Left cardiac atrium (tissue), 4 donors: ENCODE measurements around the gene DUSP6. TPM values are rescaled to one million over a fixed set of nuclear protein-coding genes. Genes with fewer than 3 reads are reported as not detected.
"Not testable (repeated sequence)": the region's sequence is repeated elsewhere in the genome, so short reads cannot be mapped to it uniquely, and the experiment has no call there.

ENCODE experiments used
- ATAC-seq, 2 donors: fragments of 200-7000 bp; cut with Tn5 transposase; one replicate each; pipeline ENCODE4 v1.9.1; 2020; ENCODE audit warnings: mild to moderate bottlenecking in 2 of 2, moderate library complexity in 2 of 2
- DNase-seq: peaks from one replicate; pipeline ENCODE4 v3.0.0-alpha.2; 2020
- intact Hi-C, 2 donors: fragments of 100-400 bp; cut with DNase I; formaldehyde crosslinking; loops; one replicate each; pipeline versions ENCODE4 v1.14.1 to v1.15.1; 2022 to 2023
- total RNA-seq, 2 donors: library from RNA; stranded (reverse); fragmentation: NEBNext Ultra II Directional; extraction: Animal tissue kit (Norgen Biotek cat#: 25700); gene quantifications; one replicate each; pipeline ENCODE4 v1.2.1, GENCODE V29; 2021
- donor health status: DM: no; HTN: yes; CAD: no.
- donor health status: DM: no; HTN: yes; CAD: no; lungs with severe emphysema.
- donor health status: DM: yes; HTN: yes; CAD: no.
- donor health status: Dilated cardiomyopathy.

Gene DUSP6
- total RNA-seq, 2 donors from 2014 or later = 47.8 to 53.2 TPM

DNA sequence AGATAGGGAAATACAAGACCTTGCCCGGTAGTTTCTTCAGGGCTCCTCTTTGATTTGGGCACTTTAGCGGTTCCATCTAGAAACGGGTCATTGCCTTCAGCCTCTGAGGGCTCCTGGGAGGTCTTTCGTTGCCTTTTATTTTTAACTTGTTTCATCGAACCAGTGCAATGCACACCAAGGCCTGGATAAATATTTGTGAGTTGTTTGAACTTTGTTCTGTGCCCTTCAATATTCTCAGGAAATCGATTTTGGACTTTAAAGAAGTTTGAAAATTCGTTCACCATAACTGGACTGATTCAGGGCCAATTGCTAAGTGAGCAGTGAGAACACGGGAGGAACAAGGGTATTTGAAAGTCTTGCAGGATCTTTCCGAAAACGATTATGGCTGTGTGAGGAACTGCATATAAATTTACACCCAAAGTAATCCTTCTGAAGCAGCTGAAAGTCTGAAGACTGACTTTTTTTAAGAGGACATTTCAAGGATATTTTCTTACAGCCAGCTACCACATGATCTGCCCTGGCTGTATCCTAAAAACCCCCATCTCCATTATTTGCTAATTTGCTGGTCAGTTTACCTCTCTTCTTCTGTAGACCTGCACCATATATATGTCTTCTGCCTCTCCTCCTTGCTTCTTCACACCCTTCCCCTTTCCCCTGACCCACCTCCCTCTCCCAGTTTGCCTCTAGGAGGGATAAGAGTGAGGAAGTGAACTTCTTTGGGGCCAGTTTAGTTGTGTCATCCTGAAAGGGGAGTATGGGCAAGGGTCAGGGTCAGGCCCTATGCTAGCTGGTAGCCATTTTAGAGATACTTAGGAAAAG lies 8.0 kb downstream of the DUSP6 start:
- ATAC-seq = no peak
- DNase-seq = no peak
- intact Hi-C loops = loop anchor here in 1 of 2 donors (10.0 kb wide), 1 partner anchor 179 kb away; no protein-coding TSS in a partner anchor

- DNase-seq = peak; percentile 73
- intact Hi-C loops = loop anchor here in 1 of 2 donors (10.0 kb wide), 1 partner anchor 178 kb away; no protein-coding TSS in a partner anchor
- peak; percentile 4 to 63 for ATAC-seq
Observed at GRCh38 chr12:89343127-89343526, 9.2 kb downstream of the DUSP6 start.

DNA sequence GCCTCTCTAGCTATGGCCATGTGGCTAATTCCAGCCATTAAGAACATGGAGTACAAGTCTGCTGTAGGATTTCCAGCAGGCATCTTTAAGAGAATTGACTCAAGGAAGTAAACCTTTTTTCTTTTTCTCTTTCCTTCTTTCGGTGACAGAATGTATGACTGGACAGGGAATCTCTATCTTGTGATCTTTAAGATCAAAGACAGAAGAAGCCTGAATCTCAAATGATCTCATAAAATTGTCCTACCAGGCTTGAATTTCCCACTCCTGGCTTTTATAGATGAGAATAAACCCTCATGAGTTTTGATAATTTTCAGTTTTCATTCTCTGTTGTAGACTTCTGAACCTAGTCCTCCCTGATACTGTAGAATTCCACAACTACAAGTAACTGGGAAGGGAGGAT lies 11.4 kb downstream of the DUSP6 start:
- DNase-seq (no peak), ATAC-seq (no peak)
- intact Hi-C loops = loop anchor here in 1 of 2 donors (10.0 kb wide), 1 partner anchor 176 kb away; no protein-coding TSS in a partner anchor

- ATAC-seq = no peak
- intact Hi-C loops = no loop called here
- no peak for DNase-seq
Observed at GRCh38 chr12:89339526-89339925, 12.8 kb downstream of the DUSP6 start.

GRCh38 chr12:89337136-89337535 lies 15.2 kb downstream of the DUSP6 start:
- intact Hi-C loops, ATAC-seq, DNase-seq: not testable (repeated sequence)

- DNase-seq = no peak
- ATAC-seq = peak in 1 of 2 donors; percentile 28
- intact Hi-C loops = no loop called here
Observed at GRCh38 chr12:89335452-89336244, 16.7 kb downstream of the DUSP6 start.

GRCh38 chr12:89334548-89335169 lies 17.6 kb downstream of the DUSP6 start:
- intact Hi-C loops = no loop called here
- DNase-seq (no peak), ATAC-seq (peak in 1 of 2 donors; percentile 61)

DNA sequence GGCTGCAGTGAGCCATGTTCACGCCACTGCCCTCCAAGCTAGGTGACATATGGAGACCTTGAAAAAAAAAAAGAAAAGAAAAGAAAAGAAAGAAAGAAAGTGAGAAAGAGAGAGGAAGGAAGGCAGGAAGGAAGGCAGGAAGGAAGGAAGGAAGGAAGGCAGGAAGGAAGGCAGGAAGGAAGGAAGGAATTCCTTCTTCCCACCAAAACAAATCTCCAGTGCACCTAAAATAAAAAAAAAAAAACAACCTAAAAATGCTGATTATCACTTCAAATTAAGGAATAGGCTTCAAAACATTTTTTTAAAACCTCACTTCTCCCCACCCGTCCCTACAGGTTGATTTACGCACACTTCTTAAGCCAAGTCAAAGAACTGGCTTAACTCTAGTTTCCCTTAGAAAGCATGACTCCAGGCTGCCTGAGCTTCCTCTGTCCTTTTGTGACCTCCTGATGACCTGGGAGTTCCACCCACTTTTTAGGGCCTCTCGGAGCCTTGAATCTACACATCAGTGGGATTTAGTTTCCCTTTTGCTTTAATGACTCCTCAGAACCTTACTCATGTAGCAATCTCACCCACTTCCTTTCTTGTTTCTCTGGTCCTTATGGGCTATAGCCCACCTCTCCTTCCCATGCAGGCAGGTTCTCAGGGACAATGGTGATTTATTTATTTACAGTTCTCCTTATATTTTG lies 18.6 kb downstream of the DUSP6 start:
- ATAC-seq (peak in 1 of 2 donors; percentile 69), DNase-seq (no peak)
- intact Hi-C loops = no loop called here

GRCh38 chr12:89328151-89329030 lies 23.9 kb downstream of the DUSP6 start:
- peak; percentile 40 to 62 for ATAC-seq
- no peak for DNase-seq
- intact Hi-C loops = no loop called here

DNA sequence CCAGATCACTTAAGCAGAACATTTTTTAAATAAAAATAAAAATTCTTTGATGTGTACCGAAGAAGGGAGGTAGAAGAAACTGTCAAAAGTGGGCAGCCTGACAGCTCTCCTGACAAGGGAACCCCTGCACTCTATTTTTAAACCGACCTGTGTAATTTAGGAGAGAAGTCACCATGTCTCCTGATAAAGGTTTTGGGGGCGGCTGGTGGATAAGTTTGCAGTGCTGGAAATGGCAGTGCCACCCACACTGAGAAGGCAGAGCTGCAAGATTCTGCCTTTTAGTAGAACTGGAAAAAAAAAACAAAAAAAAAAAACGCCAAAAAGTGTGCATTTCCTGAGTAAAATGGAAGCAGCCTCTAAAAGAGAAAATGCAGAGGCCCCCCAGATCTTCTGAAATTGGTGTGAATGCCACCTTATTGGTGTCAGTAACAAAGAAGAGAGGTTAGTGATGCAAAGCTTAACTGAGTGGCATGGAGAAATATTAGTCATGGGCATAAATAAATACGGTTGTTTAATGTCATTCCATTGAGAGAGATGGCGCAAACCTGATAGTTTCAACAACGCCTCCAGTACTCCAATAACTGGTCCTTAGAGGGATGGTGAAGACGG lies 24.7 kb downstream of the DUSP6 start:
- ATAC-seq (no peak), DNase-seq (no peak)
- intact Hi-C loops = no loop called here

GRCh38 chr12:89326239-89327040 lies 25.9 kb downstream of the DUSP6 start:
- intact Hi-C loops = no loop called here
- DNase-seq = no peak
- peak; percentile 42 to 74 for ATAC-seq

GRCh38 chr12:89325495-89325894 lies 26.8 kb downstream of the DUSP6 start:
- DNase-seq (no peak), ATAC-seq (no peak)
- intact Hi-C loops = no loop called here

GRCh38 chr12:89324437-89324836 lies 27.9 kb downstream of the DUSP6 start:
- DNase-seq = no peak
- ATAC-seq = no peak
- intact Hi-C loops = no loop called here

GRCh38 chr12:89323568-89324218 lies 28.6 kb downstream of the DUSP6 start:
- DNase-seq = no peak
- ATAC-seq = no peak
- intact Hi-C loops = no loop called here

DNA sequence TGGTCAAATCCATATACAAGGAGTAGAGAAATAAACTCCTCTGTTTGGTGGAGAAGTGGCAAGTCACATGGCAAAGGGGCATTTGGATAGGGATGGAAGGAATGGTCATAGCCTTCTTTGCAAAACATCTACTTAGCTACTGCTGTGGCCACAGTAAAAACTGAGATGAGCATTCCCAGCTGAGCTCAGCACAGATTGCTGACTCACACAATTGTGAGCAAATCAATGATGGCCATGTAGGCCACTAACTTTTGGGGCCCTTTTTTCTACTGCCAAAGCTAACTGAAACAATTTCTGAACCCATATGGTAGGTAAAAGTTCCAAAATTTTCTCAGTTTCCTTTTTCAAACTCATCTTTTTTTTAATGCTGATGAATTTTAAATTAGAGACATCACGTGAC lies 31.6 kb downstream of the DUSP6 start:
- DNase-seq (no peak), ATAC-seq (no peak)
- intact Hi-C loops = no loop called here

DNA sequence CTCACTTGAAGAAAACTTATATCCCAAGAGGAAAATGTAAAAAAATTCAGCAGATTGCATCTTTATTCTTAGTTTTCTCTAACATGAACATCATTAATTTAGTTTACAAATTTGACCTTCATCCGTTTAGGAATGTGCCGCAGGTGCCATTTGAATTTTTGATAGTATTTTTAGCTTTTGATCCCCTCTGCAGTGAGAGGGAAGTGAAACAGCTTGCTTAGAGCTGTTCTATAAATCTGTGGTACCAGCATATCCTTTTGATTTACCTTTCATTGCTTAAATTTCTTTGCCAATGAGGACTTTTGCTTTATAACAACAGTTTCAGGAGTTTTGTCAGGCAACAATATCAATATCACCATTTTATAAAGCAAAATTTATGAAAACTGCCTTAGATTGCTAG lies 32.7 kb downstream of the DUSP6 start:
- DNase-seq (no peak), ATAC-seq (no peak)
- intact Hi-C loops = no loop called here
